ENCODE results near the gene PIGC. TPM values are rescaled to one million over a fixed set of nuclear protein-coding genes. Genes with fewer than 3 reads are reported as not detected.

Gene PIGC
- polyA plus RNA-seq (2013, experiment 1 of 2), result 24.2 TPM
- polyA plus RNA-seq (2013, experiment 2 of 2), result 23.2 TPM

DNA sequence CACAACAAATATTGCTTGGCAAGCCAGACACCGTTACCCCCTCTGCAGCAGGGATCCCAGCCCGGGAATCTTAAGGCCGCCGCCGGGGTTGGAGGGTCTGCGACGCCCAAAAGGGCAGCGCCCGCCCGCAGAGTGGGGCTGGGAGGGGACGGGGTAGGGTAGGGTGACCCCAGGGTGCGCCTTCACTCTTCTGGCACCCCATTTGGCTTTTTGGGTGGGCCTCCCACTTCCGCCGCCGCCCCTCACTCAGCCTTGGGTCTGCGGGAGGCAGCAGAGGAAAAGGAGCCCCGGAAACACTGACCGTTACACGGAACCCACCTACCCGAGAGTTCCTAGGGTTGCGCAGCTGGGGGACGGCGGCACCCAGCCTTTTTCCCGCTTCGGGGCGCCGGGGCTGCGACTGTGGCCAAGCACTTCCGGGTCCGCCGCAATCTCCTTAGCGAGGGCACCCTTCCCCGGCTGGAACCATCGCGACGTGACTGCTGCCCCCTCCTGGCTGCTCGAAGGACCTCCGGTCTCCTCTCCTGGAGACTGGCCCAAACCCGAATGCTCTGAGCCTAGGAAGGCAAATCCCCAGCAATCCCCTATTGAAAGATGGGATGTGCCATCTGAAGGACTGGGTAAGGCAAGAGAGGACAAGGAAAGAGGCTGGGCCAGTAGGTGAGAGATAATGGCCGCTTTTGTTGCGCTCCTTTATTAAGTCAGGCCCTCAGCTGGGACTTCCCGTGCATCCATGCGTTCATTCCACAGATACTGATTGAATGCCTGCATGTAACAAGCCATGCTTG lies at the start of gene PIGC:
Gene PIGC, minus strand, starts transcription at position 404 of the 788 bp plus-strand sequence. CDS start 1,447 bp downstream, outside the sequence.
- no peaks in the 10 kb centered on the region for H3K9me3 ChIP-seq (replicated peaks in 1 of 2; ENCODE audit: control insufficient read depth in 2 of 2, insufficient read depth in 1 of 2, low read depth in 1 of 2, low read length in 2 of 2)
- H2BK120ac ChIP-seq (ENCODE audit: low read depth, low read length), result no peak within 1 kb of the TSS
- no peak within 1 kb of the TSS for H3K27ac ChIP-seq (replicated peaks; ENCODE audit: low read length)
- no peak within 1 kb of the TSS for H2BK15ac ChIP-seq (ENCODE audit: low read length)
- DNase-seq (ENCODE audit: low spot score), result peak; percentile 72
- H2AK5ac ChIP-seq (ENCODE audit: low read depth, low read length), result no peak within 1 kb of the TSS
- H3K4me3 ChIP-seq (ENCODE audit: low read length in 2 of 2), result peak within 1 kb of the TSS; percentile 73 to 95
- no peak within 1 kb of the TSS for H4K8ac ChIP-seq (ENCODE audit: low read depth, low read length)
- peaks cover 0 to 4% of the 10 kb centered on the region in 2 donors for H3K4me1 ChIP-seq (ENCODE audit: control insufficient read depth in 2 of 2, insufficient read depth in 1 of 2, low read depth in 1 of 2, low read length in 2 of 2)
- H3K27me3 ChIP-seq (ENCODE audit: control insufficient read depth in 3 of 3, insufficient read depth in 3 of 3, low read depth in 1 of 3, low read length in 3 of 3), result peaks cover 0 to 4% (median 0%) of the 10 kb centered on the region in 3 experiments
- WGBS, 2 donors (ENCODE audit: extremely low coverage in 2 of 2, insufficient read length in 2 of 2, insufficient replicate concordance in 1 of 2), result no CpG with 5 or more reads among the region's 43 CpGs
- H4K91ac ChIP-seq (ENCODE audit: low read depth, low read length, poor library complexity), result no peak within 1 kb of the TSS
- H3K79me1 ChIP-seq (ENCODE audit: low read depth, low read length), result no peaks in the 10 kb centered on the region
- no peak within 1 kb of the TSS for H2BK12ac ChIP-seq (ENCODE audit: low read length)
- H3K18ac ChIP-seq (ENCODE audit: low read length), result peak within 1 kb of the TSS; percentile 94
- no peak within 1 kb of the TSS for H2BK5ac ChIP-seq (ENCODE audit: low read length)
- H3K4ac ChIP-seq (ENCODE audit: low read length), result no peak within 1 kb of the TSS
- peak within 1 kb of the TSS; percentile 91 for H2AFZ ChIP-seq (ENCODE audit: low read length)
- peak within 1 kb of the TSS; percentile 49 for H3K23ac ChIP-seq (ENCODE audit: low read depth, low read length, poor library complexity)
- peaks cover 5 to 19% of the 10 kb centered on the region in 2 donors for H3K36me3 ChIP-seq (replicated peaks in 1 of 2; ENCODE audit: control insufficient read depth in 2 of 2, insufficient read depth in 2 of 2, low read length in 2 of 2)
- peak within 1 kb of the TSS; percentile 90 for H3K9ac ChIP-seq (ENCODE audit: low read depth, low read length, poor library complexity)
- H3K4me2 ChIP-seq (ENCODE audit: insufficient read depth, low read length, poor library complexity, severe bottlenecking), result peak within 1 kb of the TSS; percentile 67
- peak within 1 kb of the TSS; percentile 23 for H3K14ac ChIP-seq (ENCODE audit: low read length)

- no peak overlapping the region for H2BK12ac ChIP-seq (ENCODE audit: low read length)
Measured at GRCh38 chr1:172492421-172492820, 48.6 kb upstream of the PIGC start.

DNA sequence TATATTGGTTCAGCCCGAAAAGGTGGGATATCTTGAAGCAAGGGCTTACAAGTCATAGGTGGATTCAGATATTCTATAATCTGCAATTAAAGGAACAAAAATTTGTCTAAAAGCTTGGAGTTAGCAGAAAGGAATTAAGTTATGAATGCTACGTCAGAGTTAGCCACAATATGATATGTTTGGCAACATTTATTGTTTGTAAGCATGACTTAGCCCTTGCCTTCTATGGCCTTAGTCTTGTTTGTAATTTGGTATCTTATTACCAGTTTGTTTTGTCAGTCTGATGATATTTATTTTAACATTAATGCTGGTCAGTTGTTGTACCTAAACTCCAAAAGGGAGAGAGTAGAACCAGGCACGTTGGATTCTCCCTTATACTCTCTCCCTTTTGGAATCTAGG lies 46.0 kb upstream of the PIGC start:
- Histone ChIP-seq H3K18ac (ENCODE audit: low read length) (no peak overlapping the region), H3K23ac (ENCODE audit: low read depth, low read length, poor library complexity) (no peak overlapping the region), H3K4me2 (ENCODE audit: insufficient read depth, low read length, poor library complexity, severe bottlenecking) (no peak overlapping the region), H3K4me1 (ENCODE audit: control insufficient read depth in 2 of 2, insufficient read depth in 1 of 2, low read depth in 1 of 2, low read length in 2 of 2) (no peaks in the 10 kb centered on the region), H2BK12ac (ENCODE audit: low read length) (no peak overlapping the region), H2AK5ac (ENCODE audit: low read depth, low read length) (no peak overlapping the region), H3K4me3 (ENCODE audit: low read length in 2 of 2) (no peak overlapping the region), H3K79me1 (ENCODE audit: low read depth, low read length) (no peaks in the 10 kb centered on the region), H3K9ac (ENCODE audit: low read depth, low read length, poor library complexity) (no peak overlapping the region), H3K4ac (ENCODE audit: low read length) (no peak overlapping the region), H2BK5ac (ENCODE audit: low read length) (no peak overlapping the region), H3K36me3 (replicated peaks in 1 of 2; ENCODE audit: control insufficient read depth in 2 of 2, insufficient read depth in 2 of 2, low read length in 2 of 2) (no peaks in the 10 kb centered on the region), H4K91ac (ENCODE audit: low read depth, low read length, poor library complexity) (no peak overlapping the region), H3K14ac (ENCODE audit: low read length) (no peak overlapping the region), H2BK120ac (ENCODE audit: low read depth, low read length) (no peak overlapping the region), H3K27me3 (ENCODE audit: control insufficient read depth in 3 of 3, insufficient read depth in 3 of 3, low read depth in 1 of 3, low read length in 3 of 3) (peaks cover 0 to 44% (median 0%) of the 10 kb centered on the region in 3 experiments), H2BK15ac (ENCODE audit: low read length) (no peak overlapping the region), H2AFZ (ENCODE audit: low read length) (no peak overlapping the region), H4K8ac (ENCODE audit: low read depth, low read length) (no peak overlapping the region), H3K27ac (replicated peaks; ENCODE audit: low read length) (no peak overlapping the region), H3K9me3 (replicated peaks in 1 of 2; ENCODE audit: control insufficient read depth in 2 of 2, insufficient read depth in 1 of 2, low read depth in 1 of 2, low read length in 2 of 2) (no peaks in the 10 kb centered on the region)
- WGBS, 2 donors (ENCODE audit: extremely low coverage in 2 of 2, insufficient read length in 2 of 2, insufficient replicate concordance in 1 of 2), result no CpG with 5 or more reads among the region's 3 CpGs
- no peak for DNase-seq (ENCODE audit: low spot score)

More at GRCh38 chr1:172492421-172492820, 48.6 kb upstream of the PIGC start:
- Histone ChIP-seq H3K79me1 (ENCODE audit: low read depth, low read length) (no peaks in the 10 kb centered on the region), H2BK120ac (ENCODE audit: low read depth, low read length) (no peak overlapping the region), H3K36me3 (replicated peaks in 1 of 2; ENCODE audit: control insufficient read depth in 2 of 2, insufficient read depth in 2 of 2, low read length in 2 of 2) (no peaks in the 10 kb centered on the region), H3K27ac (replicated peaks; ENCODE audit: low read length) (no peak overlapping the region), H2BK15ac (ENCODE audit: low read length) (no peak overlapping the region), H2BK5ac (ENCODE audit: low read length) (no peak overlapping the region), H3K9ac (ENCODE audit: low read depth, low read length, poor library complexity) (no peak overlapping the region), H3K27me3 (ENCODE audit: control insufficient read depth in 3 of 3, insufficient read depth in 3 of 3, low read depth in 1 of 3, low read length in 3 of 3) (peaks cover 0 to 38% (median 0%) of the 10 kb centered on the region in 3 experiments), H3K9me3 (replicated peaks in 1 of 2; ENCODE audit: control insufficient read depth in 2 of 2, insufficient read depth in 1 of 2, low read depth in 1 of 2, low read length in 2 of 2) (no peaks in the 10 kb centered on the region), H3K14ac (ENCODE audit: low read length) (no peak overlapping the region), H2AK5ac (ENCODE audit: low read depth, low read length) (no peak overlapping the region), H3K4me1 (ENCODE audit: control insufficient read depth in 2 of 2, insufficient read depth in 1 of 2, low read depth in 1 of 2, low read length in 2 of 2) (peaks cover 2 to 4% of the 10 kb centered on the region in 2 donors), H4K91ac (ENCODE audit: low read depth, low read length, poor library complexity) (no peak overlapping the region), H3K4me3 (ENCODE audit: low read length in 2 of 2) (no peak overlapping the region), H3K18ac (ENCODE audit: low read length) (no peak overlapping the region), H3K4ac (ENCODE audit: low read length) (no peak overlapping the region), H4K8ac (ENCODE audit: low read depth, low read length) (no peak overlapping the region), H3K4me2 (ENCODE audit: insufficient read depth, low read length, poor library complexity, severe bottlenecking) (no peak overlapping the region), H2AFZ (ENCODE audit: low read length) (no peak overlapping the region), H3K23ac (ENCODE audit: low read depth, low read length, poor library complexity) (no peak overlapping the region)
- DNase-seq (ENCODE audit: low spot score), result no peak
- WGBS, 2 donors (ENCODE audit: extremely low coverage in 2 of 2, insufficient read length in 2 of 2, insufficient replicate concordance in 1 of 2), result no CpG with 5 or more reads among the region's 1 CpG

GRCh38 chr1:172488393-172488792 lies 44.5 kb upstream of the PIGC start:
- H3K23ac ChIP-seq (ENCODE audit: low read depth, low read length, poor library complexity), result no peak overlapping the region
- peaks cover 0 to 30% (median 0%) of the 10 kb centered on the region in 3 experiments for H3K27me3 ChIP-seq (ENCODE audit: control insufficient read depth in 3 of 3, insufficient read depth in 3 of 3, low read depth in 1 of 3, low read length in 3 of 3)
- no peak for DNase-seq (ENCODE audit: low spot score)
- H2BK120ac ChIP-seq (ENCODE audit: low read depth, low read length), result no peak overlapping the region
- H4K8ac ChIP-seq (ENCODE audit: low read depth, low read length), result no peak overlapping the region
- H3K9me3 ChIP-seq (replicated peaks in 1 of 2; ENCODE audit: control insufficient read depth in 2 of 2, insufficient read depth in 1 of 2, low read depth in 1 of 2, low read length in 2 of 2), result no peaks in the 10 kb centered on the region
- no peaks in the 10 kb centered on the region for H3K36me3 ChIP-seq (replicated peaks in 1 of 2; ENCODE audit: control insufficient read depth in 2 of 2, insufficient read depth in 2 of 2, low read length in 2 of 2)
- H3K4ac ChIP-seq (ENCODE audit: low read length), result no peak overlapping the region
- no peaks in the 10 kb centered on the region for H3K79me1 ChIP-seq (ENCODE audit: low read depth, low read length)
- H3K4me3 ChIP-seq (ENCODE audit: low read length in 2 of 2), result no peak overlapping the region
- no peak overlapping the region for H2AFZ ChIP-seq (ENCODE audit: low read length)
- H3K9ac ChIP-seq (ENCODE audit: low read depth, low read length, poor library complexity), result no peak overlapping the region
- no peak overlapping the region for H2BK5ac ChIP-seq (ENCODE audit: low read length)
- no peak overlapping the region for H3K4me2 ChIP-seq (ENCODE audit: insufficient read depth, low read length, poor library complexity, severe bottlenecking)
- no peak overlapping the region for H2BK15ac ChIP-seq (ENCODE audit: low read length)
- H4K91ac ChIP-seq (ENCODE audit: low read depth, low read length, poor library complexity), result no peak overlapping the region
- no peak overlapping the region for H2AK5ac ChIP-seq (ENCODE audit: low read depth, low read length)
- H3K14ac ChIP-seq (ENCODE audit: low read length), result no peak overlapping the region
- H3K27ac ChIP-seq (replicated peaks; ENCODE audit: low read length), result no peak overlapping the region
- WGBS, 2 donors (ENCODE audit: extremely low coverage in 2 of 2, insufficient read length in 2 of 2, insufficient replicate concordance in 1 of 2), result no CpG with 5 or more reads among the region's 3 CpGs
- H2BK12ac ChIP-seq (ENCODE audit: low read length), result no peak overlapping the region
- H3K18ac ChIP-seq (ENCODE audit: low read length), result no peak overlapping the region
- H3K4me1 ChIP-seq (ENCODE audit: control insufficient read depth in 2 of 2, insufficient read depth in 1 of 2, low read depth in 1 of 2, low read length in 2 of 2), result no peaks in the 10 kb centered on the region
